Activated CD8-positive, alpha-beta T cell treated with anti-CD3 and anti-CD28 coated beads, Interleukin-2, amount 10 ng/mL, durations not matched to agents 7 days and 5 days (primary cell): ENCODE data around the gene MARCHF4. TPM values are rescaled to one million over a fixed set of nuclear protein-coding genes. Genes with fewer than 3 reads are reported as not detected.

ENCODE experiments used
- total RNA-seq, 2 experiments: library from RNA; stranded (reverse); gene quantifications; one replicate each; pipeline ENCODE4 v1.2.3, GENCODE V29; 2021

MARCHF4 gene
- total RNA-seq, 2 experiments from 2014 or later: not detected

Other genes starting within 250 kb of the MARCHF4 start
- gene SMARCAL1, start 40.0 kb upstream of the MARCHF4 start, total RNA-seq: 10 to 100 TPM; 26.8 to 29.9 TPM
- gene RPL37A, start 126.4 kb upstream of the MARCHF4 start, total RNA-seq: 1,000 to 10,000 TPM; 2,232 to 2,277 TPM